Measurements from ENCODE around the gene NEDD4L. TPM values are rescaled to one million over a fixed set of nuclear protein-coding genes. Genes with fewer than 3 reads are reported as not detected.

NEDD4L gene
- total and polyA plus RNA-seq, 10 of the 15 experiments (the other 5 are each of a cell fraction or from before 2014, with no cell fraction given), result 7.4 to 24.0 (median 17.7) TPM

DNA sequence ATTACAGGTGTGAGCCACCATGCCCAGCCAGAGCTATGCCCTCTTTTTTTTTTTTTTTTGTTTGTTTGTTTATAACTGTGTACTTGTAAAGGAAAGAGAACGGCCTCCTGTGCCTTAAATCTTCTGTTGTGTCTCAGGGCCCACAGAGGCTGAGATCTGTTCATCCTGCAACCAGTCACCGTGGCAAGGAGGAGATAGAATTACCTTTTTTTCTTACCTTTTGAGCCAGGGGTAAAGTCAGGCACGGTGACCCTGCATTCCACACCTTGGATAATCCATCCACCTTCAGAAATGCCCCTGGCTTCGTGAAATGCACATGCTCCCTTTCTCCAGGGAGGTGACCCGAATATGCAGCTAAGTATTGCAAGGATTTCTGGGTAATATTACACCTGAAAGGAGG lies 12.8 kb downstream of the NEDD4L start:
- ChIA-PET POLR2A (interaction anchor here (0.5 to 0.9 kb wide), 3 partner anchors 9 to 77 kb away, joined by 4 read pairs; no protein-coding TSS in a partner anchor), RAD21 (ENCODE audit: unreplicated experiment) (interaction anchor here (1.2 to 1.3 kb wide), 3 partner anchors 10 to 79 kb away, joined by 3 to 4 read pairs (median 4); no protein-coding TSS in a partner anchor), SMC1A (ENCODE audit: uncharacterized antibody, unreplicated experiment) (interaction anchor here (0.8 to 6.6 kb wide), 7 partner anchors 7 to 65 kb away, joined by 3 to 43 read pairs (median 11); no protein-coding TSS in a partner anchor), CTCF (interaction anchor here (0.7 to 2.6 kb wide), 9 partner anchors 11 to 175 kb away, joined by 3 to 17 read pairs (median 5); partner anchors contain the start of gene NEDD4L)
- DNase-seq (ENCODE audit: low read depth, low spot score) (no peak), ATAC-seq (no peak), FAIRE-seq (no peak)
- H2AFZ ChIP-seq (ENCODE audit: control insufficient read depth, low read depth, low read length), result no peak overlapping the region
- H3K27me3 ChIP-seq (replicated peaks in 1 of 2; ENCODE audit: control insufficient read depth in 2 of 2, insufficient read depth in 2 of 2, low read length in 1 of 2), result no peaks in the 10 kb centered on the region
- H3K27ac ChIP-seq (ENCODE audit: control insufficient read depth, insufficient read depth), result no peak overlapping the region
- no peak overlapping the region for H3K4me2 ChIP-seq (ENCODE audit: control insufficient read depth, insufficient read depth)
- in situ Hi-C loops (cut with MboI), result no loop called here
- H3K79me2 ChIP-seq (ENCODE audit: control insufficient read depth, insufficient read depth, low read length), result no peaks in the 10 kb centered on the region; the same call in 1 of the 2 replicates
- H3K36me3 ChIP-seq (ENCODE audit: control insufficient read depth in 2 of 2, insufficient read depth in 2 of 2, low read length in 1 of 2), result no peaks in the 10 kb centered on the region
- H3K4me3 ChIP-seq, result no peak overlapping the region
- BruUV-seq (replicated peaks), result no TSS peak
- WGBS (ENCODE audit: insufficient coverage, insufficient replicate concordance, low lambda C conversion rate, missing lambda C conversion rate), result 27% methylated on average over 5 of the region's 5 CpGs
- intact Hi-C loops (cut with micrococcal nuclease; ENCODE audit: unreplicated experiment), result no loop called here
- H3K9me3 ChIP-seq (replicated peaks; ENCODE audit: control insufficient read depth, insufficient read depth, low read length), result no peaks in the 10 kb centered on the region
- no peak overlapping the region for H3K9ac ChIP-seq (ENCODE audit: control insufficient read depth, insufficient read depth, low read length)
- H3K4me1 ChIP-seq (ENCODE audit: control insufficient read depth, insufficient read depth, low read length), result no peaks in the 10 kb centered on the region
- no peaks in the 10 kb centered on the region for H4K20me1 ChIP-seq (ENCODE audit: control insufficient read depth, insufficient read depth)
- TF ChIP-seq, protein P1, sequence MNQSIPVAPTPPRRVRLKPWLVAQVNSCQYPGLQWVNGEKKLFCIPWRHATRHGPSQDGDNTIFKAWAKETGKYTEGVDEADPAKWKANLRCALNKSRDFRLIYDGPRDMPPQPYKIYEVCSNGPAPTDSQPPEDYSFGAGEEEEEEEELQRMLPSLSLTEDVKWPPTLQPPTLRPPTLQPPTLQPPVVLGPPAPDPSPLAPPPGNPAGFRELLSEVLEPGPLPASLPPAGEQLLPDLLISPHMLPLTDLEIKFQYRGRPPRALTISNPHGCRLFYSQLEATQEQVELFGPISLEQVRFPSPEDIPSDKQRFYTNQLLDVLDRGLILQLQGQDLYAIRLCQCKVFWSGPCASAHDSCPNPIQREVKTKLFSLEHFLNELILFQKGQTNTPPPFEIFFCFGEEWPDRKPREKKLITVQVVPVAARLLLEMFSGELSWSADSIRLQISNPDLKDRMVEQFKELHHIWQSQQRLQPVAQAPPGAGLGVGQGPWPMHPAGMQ (IDR thresholded peaks at IDR 0.05; ENCODE audit: borderline replicate concordance), result no peak
- TF ChIP-seq FOXM1 (IDR thresholded peaks at IDR 0.05; ENCODE audit: low read depth, low read length) (no peak), NR2F1 (conservative IDR thresholded peaks at IDR 0.05) (no peak), TARDBP (IDR thresholded peaks at IDR 0.05; ENCODE audit: borderline replicate concordance) (no peak), NRF1 (conservative IDR thresholded peaks at IDR 0.05; ENCODE audit: low read depth, low read length) (no peak), ZNF622 (IDR thresholded peaks at IDR 0.05) (no peak), KAT2A (conservative IDR thresholded peaks at IDR 0.05; ENCODE audit: control insufficient read depth, low read depth, low read length) (no peak), MEF2B (IDR thresholded peaks at IDR 0.05; ENCODE audit: partially characterized antibody, poor library complexity, severe bottlenecking) (no peak), SUPT20H (IDR thresholded peaks at IDR 0.05; ENCODE audit: borderline replicate concordance, control insufficient read depth, low read depth, low read length) (no peak), RELA (IDR thresholded peaks at IDR 0.05; ENCODE audit: borderline replicate concordance, partially characterized antibody) (no peak), RFX5 (IDR thresholded peaks at IDR 0.05; ENCODE audit: low read depth, low read length) (no peak), RAD51 (IDR thresholded peaks at IDR 0.05) (no peak), TAF1 (IDR thresholded peaks at IDR 0.05; ENCODE audit: borderline replicate concordance, low read depth, low read length) (no peak), TBL1XR1 (IDR thresholded peaks at IDR 0.05; ENCODE audit: low read depth, low read length) (no peak), STAT1 (conservative IDR thresholded peaks at IDR 0.05) (no peak)
- TF ChIP-seq, protein P2, sequence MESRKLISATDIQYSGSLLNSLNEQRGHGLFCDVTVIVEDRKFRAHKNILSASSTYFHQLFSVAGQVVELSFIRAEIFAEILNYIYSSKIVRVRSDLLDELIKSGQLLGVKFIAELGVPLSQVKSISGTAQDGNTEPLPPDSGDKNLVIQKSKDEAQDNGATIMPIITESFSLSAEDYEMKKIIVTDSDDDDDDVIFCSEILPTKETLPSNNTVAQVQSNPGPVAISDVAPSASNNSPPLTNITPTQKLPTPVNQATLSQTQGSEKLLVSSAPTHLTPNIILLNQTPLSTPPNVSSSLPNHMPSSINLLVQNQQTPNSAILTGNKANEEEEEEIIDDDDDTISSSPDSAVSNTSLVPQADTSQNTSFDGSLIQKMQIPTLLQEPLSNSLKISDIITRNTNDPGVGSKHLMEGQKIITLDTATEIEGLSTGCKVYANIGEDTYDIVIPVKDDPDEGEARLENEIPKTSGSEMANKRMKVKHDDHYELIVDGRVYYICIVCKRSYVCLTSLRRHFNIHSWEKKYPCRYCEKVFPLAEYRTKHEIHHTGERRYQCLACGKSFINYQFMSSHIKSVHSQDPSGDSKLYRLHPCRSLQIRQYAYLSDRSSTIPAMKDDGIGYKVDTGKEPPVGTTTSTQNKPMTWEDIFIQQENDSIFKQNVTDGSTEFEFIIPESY (IDR thresholded peaks at IDR 0.05), result no peak
- TF ChIP-seq, protein P3, sequence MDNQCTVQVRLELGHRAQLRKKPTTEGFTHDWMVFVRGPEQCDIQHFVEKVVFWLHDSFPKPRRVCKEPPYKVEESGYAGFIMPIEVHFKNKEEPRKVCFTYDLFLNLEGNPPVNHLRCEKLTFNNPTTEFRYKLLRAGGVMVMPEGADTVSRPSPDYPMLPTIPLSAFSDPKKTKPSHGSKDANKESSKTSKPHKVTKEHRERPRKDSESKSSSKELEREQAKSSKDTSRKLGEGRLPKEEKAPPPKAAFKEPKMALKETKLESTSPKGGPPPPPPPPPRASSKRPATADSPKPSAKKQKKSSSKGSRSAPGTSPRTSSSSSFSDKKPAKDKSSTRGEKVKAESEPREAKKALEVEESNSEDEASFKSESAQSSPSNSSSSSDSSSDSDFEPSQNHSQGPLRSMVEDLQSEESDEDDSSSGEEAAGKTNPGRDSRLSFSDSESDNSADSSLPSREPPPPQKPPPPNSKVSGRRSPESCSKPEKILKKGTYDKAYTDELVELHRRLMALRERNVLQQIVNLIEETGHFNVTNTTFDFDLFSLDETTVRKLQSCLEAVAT (IDR thresholded peaks at IDR 0.05), result no peak
- TF ChIP-seq, protein P4, sequence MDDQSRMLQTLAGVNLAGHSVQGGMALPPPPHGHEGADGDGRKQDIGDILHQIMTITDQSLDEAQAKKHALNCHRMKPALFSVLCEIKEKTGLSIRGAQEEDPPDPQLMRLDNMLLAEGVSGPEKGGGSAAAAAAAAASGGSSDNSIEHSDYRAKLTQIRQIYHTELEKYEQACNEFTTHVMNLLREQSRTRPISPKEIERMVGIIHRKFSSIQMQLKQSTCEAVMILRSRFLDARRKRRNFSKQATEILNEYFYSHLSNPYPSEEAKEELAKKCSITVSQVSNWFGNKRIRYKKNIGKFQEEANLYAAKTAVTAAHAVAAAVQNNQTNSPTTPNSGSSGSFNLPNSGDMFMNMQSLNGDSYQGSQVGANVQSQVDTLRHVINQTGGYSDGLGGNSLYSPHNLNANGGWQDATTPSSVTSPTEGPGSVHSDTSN (IDR thresholded peaks at IDR 0.05; ENCODE audit: insufficient replicate concordance, low read depth, low read length), result no peak
